Smooth muscle cell (in vitro differentiated cells): ENCODE measurements around the gene KIF26B. TPM values are rescaled to one million over a fixed set of nuclear protein-coding genes. Genes with fewer than 3 reads are reported as not detected.

Experiments
- DNase-seq: peaks from one replicate; lab custom pipeline; 2025; ENCODE audit not compliant: unreplicated experiment; lab: John Stamatoyannopoulos, UW
- H2AFZ ChIP-seq: fragments of 200-600 bp; sonication (generic); 2 replicates; pipeline ENCODE4 v1.6.0; 2016; ENCODE audit warnings: antibody characterized with exemption, low read depth, mild to moderate bottlenecking
- H3F3A ChIP-seq: fragments of 200-600 bp; sonication (generic); 2 replicates; pipeline ENCODE4 v1.6.0; 2017; ENCODE audit warnings: antibody characterized with exemption, low read depth
- H3K27ac ChIP-seq: fragments of 200-600 bp; sonication (generic); 2 replicates; pipeline ENCODE4 v1.5.1; 2016; ENCODE audit warnings: low read depth, mild to moderate bottlenecking
- H3K27me3 ChIP-seq: fragments of 200-600 bp; sonication (generic); 2 replicates; pipeline ENCODE4 v1.6.1; 2016; ENCODE audit warnings: low read depth, mild to moderate bottlenecking
- H3K36me3 ChIP-seq: fragments of 200-600 bp; sonication (generic); 2 replicates; pipeline ENCODE4 v1.5.1; 2016; ENCODE audit warnings: low read depth
- H3K4me1 ChIP-seq: fragments of 200-600 bp; sonication (generic); 2 replicates; pipeline ENCODE4 v1.5.1; 2016; ENCODE audit warnings: low read depth
- H3K4me2 ChIP-seq: fragments of 200-600 bp; sonication (generic); 2 replicates; pipeline ENCODE4 v1.6.0; 2016; ENCODE audit warnings: mild to moderate bottlenecking
- H3K4me3 ChIP-seq: fragments of 200-600 bp; sonication (generic); 2 replicates; pipeline ENCODE4 v1.5.1; 2016; ENCODE audit warnings: mild to moderate bottlenecking
- H3K79me2 ChIP-seq: fragments of 200-600 bp; sonication (generic); 2 replicates; pipeline ENCODE4 v1.6.0; 2016; ENCODE audit warnings: low read depth, mild to moderate bottlenecking
- H3K9ac ChIP-seq: fragments of 200-600 bp; sonication (generic); 2 replicates; pipeline ENCODE4 v1.6.0; 2016; ENCODE audit warnings: low read depth
- H3K9me3 ChIP-seq: fragments of 200-600 bp; sonication (generic); replicated peaks from 2 replicates; pipeline ENCODE4 v1.5.1; 2016; ENCODE audit warnings: low read depth
- H4K20me1 ChIP-seq: fragments of 200-600 bp; sonication (generic); 2 replicates; pipeline ENCODE4 v1.6.0; 2016; ENCODE audit warnings: low read depth
- WGBS: methylation state at CpG from one replicate; pipeline ENCODE4 v1.1.7; 2016; ENCODE audit warnings: low lambda C conversion rate; 5-methylcytosine and 5-hydroxymethylcytosine counted together
- polyA plus RNA-seq: library from polyadenylated mRNA; unstranded; fragments of >200 nt; fragmentation: Nextera tagmentation; extraction: Ambion mirVana; gene quantifications from 2 replicates; pipeline ENCODE4 v1.2.1, GENCODE V29; 2016
- total RNA-seq: library from RNA; depleted of rRNA; stranded (reverse); fragments of >200 nt; gene quantifications from 2 replicates; pipeline ENCODE4 v1.2.3, GENCODE V29; 2014
- TF ChIP-seq, protein P1 (sequence below): fragments of 200-600 bp; sonication (generic); IDR thresholded peaks from 2 replicates; pipeline ENCODE4 v1.5.1; 2017; ENCODE audit warnings: borderline replicate concordance, mild to moderate bottlenecking, antibody characterized with exemption; ENCODE audit not compliant: insufficient read depth, poor library complexity, severe bottlenecking

KIF26B gene
- total and polyA plus RNA-seq, 2 experiments from 2014 or later, result 24.9 to 43.3 TPM

DNA sequence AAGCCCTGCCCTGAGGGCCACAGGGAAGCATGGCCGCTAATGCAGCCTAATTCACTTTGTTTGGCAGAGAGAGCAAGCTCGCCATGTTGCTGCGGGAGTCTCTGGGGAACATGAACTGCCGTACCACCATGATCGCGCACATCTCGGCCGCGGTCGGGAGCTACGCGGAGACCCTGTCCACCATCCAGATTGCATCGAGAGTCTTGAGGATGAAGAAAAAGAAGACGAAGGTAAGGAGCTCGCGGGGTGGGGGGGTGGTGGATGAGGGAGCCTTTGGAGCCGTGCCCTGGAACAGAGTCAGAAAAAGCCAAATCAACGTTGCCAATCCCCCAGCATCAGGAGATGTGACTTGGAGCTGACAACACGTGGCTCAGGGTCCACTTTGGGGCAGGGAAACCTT lies 529.4 kb downstream of the KIF26B start:
- Histone ChIP-seq H3K9ac (no peak overlapping the region), H4K20me1 (no peaks in the 10 kb centered on the region), H3K79me2 (no peaks in the 10 kb centered on the region), H3K36me3 (no peaks in the 10 kb centered on the region), H3K27me3 (no peaks in the 10 kb centered on the region), H3K4me1 (no peaks in the 10 kb centered on the region), H3K27ac (no peak overlapping the region), H3F3A (no peaks in the 10 kb centered on the region), H3K4me2 (no peak overlapping the region), H3K9me3 (no peaks in the 10 kb centered on the region), H3K4me3 (no peak overlapping the region), H2AFZ (no peak overlapping the region)
- DNase-seq, result no peak
- 97% methylated on average over 19 of the region's 19 CpGs for WGBS
- TF ChIP-seq, protein P1, sequence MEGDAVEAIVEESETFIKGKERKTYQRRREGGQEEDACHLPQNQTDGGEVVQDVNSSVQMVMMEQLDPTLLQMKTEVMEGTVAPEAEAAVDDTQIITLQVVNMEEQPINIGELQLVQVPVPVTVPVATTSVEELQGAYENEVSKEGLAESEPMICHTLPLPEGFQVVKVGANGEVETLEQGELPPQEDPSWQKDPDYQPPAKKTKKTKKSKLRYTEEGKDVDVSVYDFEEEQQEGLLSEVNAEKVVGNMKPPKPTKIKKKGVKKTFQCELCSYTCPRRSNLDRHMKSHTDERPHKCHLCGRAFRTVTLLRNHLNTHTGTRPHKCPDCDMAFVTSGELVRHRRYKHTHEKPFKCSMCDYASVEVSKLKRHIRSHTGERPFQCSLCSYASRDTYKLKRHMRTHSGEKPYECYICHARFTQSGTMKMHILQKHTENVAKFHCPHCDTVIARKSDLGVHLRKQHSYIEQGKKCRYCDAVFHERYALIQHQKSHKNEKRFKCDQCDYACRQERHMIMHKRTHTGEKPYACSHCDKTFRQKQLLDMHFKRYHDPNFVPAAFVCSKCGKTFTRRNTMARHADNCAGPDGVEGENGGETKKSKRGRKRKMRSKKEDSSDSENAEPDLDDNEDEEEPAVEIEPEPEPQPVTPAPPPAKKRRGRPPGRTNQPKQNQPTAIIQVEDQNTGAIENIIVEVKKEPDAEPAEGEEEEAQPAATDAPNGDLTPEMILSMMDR, result no peak

DNA sequence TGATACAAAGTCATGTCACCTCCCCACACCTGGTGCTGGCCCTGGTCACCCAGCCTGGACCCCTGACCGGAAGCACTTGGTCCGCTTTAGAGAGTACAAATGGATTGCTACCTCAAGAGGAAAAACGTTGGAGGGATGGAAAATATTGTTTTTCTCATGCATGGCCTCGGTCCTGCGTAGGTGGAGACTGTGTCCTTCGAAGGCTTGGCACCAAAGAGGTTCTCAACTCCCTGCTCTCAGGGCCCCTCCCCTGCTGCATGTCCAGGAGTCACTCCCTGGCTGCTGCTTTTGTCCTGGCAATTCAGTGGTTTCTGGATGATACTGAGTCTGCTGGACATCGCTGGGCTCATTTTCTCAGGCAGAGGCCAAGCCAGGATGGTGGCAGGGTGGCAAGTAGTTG lies 529.8 kb downstream of the KIF26B start:
- H3K27ac ChIP-seq, result no peak overlapping the region
- H4K20me1 ChIP-seq, result no peaks in the 10 kb centered on the region
- H3K27me3 ChIP-seq, result no peaks in the 10 kb centered on the region
- TF ChIP-seq, protein P1, result no peak
- H3K79me2 ChIP-seq, result no peaks in the 10 kb centered on the region
- no peaks in the 10 kb centered on the region for H3K4me1 ChIP-seq
- no peak for DNase-seq
- H3K4me3 ChIP-seq, result no peak overlapping the region
- no peak overlapping the region for H2AFZ ChIP-seq
- H3K9me3 ChIP-seq, result no peaks in the 10 kb centered on the region
- no peaks in the 10 kb centered on the region for H3K36me3 ChIP-seq
- WGBS, result 98% methylated on average over 7 of the region's 7 CpGs
- no peak overlapping the region for H3K4me2 ChIP-seq
- no peak overlapping the region for H3K9ac ChIP-seq
- no peaks in the 10 kb centered on the region for H3F3A ChIP-seq

DNA sequence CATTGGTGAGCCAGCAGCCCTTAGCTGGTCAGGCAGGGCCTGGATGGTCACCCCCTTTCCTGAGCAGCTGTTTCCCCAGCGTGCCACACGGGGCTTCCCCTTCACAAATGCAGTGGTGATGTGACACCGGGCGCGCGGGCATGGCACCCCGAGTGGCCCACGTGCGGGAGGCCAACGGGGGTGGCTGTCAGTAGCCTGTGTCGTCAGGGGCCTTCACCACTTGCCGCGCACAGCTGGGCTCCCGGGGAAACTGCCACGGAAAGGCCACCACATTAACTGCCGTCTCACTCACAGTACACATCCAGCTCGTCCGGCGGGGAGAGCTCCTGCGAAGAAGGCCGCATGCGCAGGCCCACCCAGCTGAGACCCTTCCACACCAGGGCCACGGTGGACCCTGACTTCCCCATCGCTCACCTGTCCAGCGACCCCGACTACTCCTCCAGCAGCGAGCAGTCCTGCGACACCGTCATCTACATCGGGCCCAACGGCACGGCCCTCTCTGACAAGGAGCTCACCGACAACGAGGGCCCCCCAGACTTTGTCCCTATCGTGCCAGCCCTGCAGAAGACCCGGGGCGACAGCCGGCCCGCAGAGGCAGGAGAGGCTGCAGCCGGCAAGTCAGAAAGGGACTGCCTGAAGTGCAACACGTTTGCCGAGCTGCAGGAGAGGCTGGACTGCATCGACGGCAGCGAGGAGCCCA lies 530.5 kb downstream of the KIF26B start:
- Histone ChIP-seq H3K9me3 (no peaks in the 10 kb centered on the region), H3K4me2 (no peak overlapping the region), H3K4me3 (no peak overlapping the region), H3K79me2 (no peaks in the 10 kb centered on the region), H3K36me3 (no peaks in the 10 kb centered on the region), H3F3A (no peaks in the 10 kb centered on the region), H3K27me3 (no peaks in the 10 kb centered on the region), H3K9ac (no peak overlapping the region), H2AFZ (no peak overlapping the region), H3K27ac (no peak overlapping the region), H3K4me1 (no peaks in the 10 kb centered on the region), H4K20me1 (peaks cover under 1% of the 10 kb centered on the region)
- 96% methylated on average over 40 of the region's 45 CpGs for WGBS
- DNase-seq, result no peak
- TF ChIP-seq, protein P1, result no peak

DNA sequence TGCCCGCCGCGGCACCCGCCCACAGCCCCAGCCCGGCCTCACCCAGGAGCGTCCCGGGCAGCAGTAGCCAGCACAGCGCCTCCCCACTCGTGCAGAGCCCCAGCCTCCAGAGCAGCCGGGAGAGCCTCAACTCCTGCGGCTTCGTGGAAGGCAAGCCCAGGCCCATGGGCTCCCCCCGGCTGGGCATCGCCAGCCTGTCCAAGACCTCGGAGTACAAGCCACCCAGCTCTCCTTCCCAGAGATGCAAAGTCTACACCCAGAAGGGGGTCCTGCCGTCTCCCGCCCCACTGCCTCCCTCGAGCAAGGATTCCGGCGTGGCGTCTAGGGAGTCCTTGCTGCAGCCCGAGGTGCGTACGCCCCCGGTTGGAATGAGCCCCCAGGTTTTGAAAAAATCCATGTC lies 531.2 kb downstream of the KIF26B start:
- WGBS, result 96% methylated on average over 25 of the region's 25 CpGs
- Histone ChIP-seq H3K9ac (no peak overlapping the region), H3K4me3 (no peak overlapping the region), H3K27me3 (no peaks in the 10 kb centered on the region), H3K9me3 (no peaks in the 10 kb centered on the region), H3K79me2 (no peaks in the 10 kb centered on the region), H4K20me1 (peaks cover 8% of the 10 kb centered on the region), H2AFZ (no peak overlapping the region), H3K36me3 (no peaks in the 10 kb centered on the region), H3K4me1 (no peaks in the 10 kb centered on the region), H3K27ac (no peak overlapping the region), H3F3A (no peaks in the 10 kb centered on the region), H3K4me2 (no peak overlapping the region)
- no peak for DNase-seq
- TF ChIP-seq, protein P1, result no peak
